ENCODE data around the gene SEMA3E.
"Not testable (repeated sequence)": the region's sequence is repeated elsewhere in the genome, so short reads cannot be mapped to it uniquely, and the experiment has no call there.

SEMA3E gene

DNA sequence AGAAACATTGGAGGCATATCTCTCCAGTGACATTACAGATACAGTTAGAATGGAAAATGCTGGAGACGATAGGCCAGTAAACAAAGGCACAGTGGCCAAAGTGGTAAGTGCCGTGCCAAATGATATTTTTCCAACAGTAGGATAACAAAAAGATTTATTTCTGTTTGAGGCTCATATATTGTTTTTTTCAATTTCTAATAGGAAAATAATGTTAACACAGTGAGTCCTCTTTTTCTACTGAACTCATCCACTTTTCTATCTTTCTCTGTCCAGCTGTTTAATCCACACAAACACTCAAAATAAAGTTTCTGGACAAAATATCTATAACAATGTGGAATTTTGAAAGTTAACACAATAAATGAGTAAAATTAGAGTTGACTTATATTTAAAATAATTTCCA lies 201.3 kb downstream of the SEMA3E start:
- DNase-seq = no peak

DNA sequence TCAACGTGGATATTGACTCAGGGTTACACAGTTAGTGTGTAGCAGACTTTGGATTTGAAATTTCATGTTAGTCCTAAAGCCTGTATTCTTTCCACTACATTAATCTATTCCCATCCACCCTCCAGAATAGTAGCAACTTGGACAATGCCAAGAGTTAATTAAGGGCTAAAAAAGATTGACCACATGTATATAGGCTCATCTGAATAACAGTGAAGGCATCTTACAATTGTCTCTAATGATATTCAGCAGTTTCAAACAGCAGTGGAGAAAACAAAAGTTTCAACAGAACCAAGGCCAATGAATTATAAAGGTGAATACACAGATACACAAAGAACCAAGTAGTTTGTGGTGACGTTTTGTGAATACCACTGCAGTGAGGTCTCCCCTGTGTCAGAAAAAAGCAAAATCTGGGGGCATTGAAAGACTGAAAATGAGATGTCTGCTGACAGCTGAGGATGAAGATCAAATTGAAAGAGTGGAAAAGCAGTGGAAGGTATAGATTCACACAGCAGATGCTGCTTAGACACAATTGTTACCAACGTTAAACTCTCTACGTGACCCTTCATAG lies 202.8 kb downstream of the SEMA3E start:
- DNase-seq = no peak

- no peak for DNase-seq
These were observed 206.0 kb downstream of the SEMA3E start for GRCh38 chr7:83442911-83443310.

GRCh38 chr7:83439026-83439425 lies 209.9 kb downstream of the SEMA3E start:
- DNase-seq = no peak

DNA sequence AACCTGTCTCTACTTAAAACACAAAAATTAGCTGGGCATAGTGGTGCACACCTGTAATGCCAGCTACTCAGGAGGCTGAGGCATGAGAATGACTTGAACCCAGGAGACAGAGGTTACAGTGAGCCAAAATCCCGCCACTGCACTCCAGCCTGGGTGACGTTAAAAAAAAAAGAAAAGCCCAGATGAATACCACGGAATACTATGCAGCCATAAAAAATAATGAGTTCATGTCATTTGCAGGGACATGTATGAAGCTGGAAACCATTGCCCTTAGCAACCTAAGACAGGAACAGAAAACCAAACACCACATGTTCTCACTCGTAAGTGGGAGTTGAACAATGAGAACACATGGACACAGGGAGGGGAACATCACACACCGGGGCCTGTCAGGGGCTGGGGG lies 218.7 kb downstream of the SEMA3E start:
- not testable (repeated sequence) for DNase-seq

DNA sequence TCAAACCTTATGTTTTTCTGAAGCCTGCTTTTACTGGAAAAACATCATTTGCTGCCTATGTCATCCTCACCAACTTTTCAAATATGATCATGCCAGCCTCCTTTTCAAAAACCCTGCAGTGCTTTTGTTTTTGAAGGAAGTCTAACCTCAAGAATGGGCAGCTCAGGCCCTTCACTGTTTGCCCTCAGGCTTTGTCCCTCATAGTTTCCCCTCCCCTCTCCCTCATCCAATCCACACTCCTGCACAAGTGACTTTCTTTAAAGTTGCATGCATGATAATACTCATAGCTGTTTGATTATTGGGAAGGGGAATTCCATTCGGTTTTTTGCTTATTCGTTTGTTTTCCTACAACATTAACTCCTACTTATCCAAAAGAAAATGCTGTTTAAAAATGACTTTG lies 219.4 kb downstream of the SEMA3E start:
- DNase-seq = no peak

DNA sequence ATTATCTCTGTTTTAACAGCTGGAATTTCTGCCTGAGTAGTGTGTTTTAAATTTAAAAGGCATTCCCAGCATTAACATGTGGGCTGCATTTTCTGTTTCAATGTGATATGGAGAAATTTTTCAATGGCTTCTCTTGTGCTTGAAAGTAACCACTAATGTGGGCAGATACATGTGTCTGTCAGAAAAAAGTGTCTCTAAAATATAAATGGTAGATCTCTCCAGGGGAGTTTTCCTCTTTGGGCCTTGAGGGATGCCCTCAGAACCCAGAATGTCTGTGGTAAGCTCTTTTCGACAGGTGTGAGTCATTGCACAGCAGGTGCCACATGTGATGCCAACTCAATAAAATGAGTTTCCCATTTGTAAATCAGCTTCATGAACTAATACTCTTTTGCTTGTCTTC lies 221.1 kb downstream of the SEMA3E start:
- no peak for DNase-seq

- DNase-seq = no peak
These were observed 222.6 kb downstream of the SEMA3E start for GRCh38 chr7:83426325-83426724.

DNA sequence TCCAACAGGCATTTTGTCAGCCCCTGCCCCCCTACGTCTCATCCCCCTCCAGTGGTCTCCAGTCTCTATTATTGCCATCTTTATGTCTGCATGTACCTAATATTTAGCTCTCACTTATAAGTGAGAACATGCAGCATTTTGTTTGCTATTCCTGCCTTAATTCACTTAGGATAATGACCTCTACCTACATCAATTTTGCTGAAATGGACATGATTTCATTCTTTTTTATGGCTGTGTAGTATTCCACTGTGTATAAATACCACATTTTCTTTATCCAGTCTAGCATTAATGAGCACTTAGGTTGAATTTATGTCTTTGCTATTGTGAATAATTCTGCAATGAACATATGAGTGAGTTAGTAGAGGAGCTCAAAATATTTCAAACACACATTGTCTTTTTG lies 229.9 kb downstream of the SEMA3E start:
- no peak for DNase-seq

DNA sequence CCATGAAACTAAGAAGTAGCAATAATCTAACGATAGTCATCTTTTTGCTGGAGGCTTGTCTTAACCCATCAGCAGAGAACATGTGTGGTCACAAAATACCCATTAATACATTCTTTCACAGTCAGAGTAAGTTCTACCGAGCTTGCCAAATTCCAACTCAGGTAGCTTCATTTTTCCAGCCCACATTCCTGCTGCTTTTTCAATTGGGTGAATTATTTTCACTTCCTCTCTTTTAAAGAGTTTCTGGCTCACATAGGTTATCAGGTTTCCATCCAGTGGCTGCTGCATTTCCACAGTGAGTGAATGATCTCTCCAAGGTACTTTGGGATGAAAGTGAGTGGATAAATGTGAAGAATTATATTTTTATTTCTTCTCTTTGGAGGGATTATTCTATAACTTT lies 233.1 kb downstream of the SEMA3E start:
- no peak for DNase-seq

DNA sequence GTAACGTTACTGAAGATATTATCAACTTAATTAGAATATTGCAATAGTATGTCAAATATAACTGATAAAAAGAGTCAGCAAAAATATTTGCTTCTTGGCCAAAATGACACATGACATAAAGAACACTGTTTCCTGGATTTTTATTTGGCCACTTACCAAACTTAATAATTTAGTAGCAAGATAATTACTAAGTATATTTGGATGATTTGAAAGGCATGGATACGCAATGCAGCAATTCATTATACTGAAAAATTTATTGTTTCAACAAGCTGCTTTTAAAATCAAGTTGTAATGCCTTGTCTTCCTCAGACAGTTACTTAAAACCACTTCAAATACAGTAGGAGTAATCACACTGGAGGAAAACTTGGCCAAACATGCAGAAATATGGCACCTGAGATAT lies 234.0 kb downstream of the SEMA3E start:
- DNase-seq = no peak

DNA sequence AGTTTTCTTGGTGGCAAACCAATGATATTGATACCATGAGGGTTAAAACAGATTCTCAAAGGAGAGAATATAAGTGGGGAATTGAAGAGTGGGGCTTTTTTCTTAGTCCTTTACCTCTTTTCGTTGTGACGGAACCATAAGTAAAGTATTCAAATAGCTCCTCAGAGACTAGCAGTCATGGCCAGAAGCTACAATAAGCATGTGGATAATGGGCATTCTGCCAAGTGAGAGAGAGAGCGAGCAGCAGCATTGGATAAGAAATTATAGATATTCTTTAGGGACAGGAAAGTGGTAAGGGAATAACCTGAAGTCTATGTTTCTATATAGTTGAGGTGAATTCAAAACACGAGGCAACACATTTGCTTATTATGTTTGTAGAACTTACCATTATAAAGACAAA lies 235.1 kb downstream of the SEMA3E start:
- no peak for DNase-seq

DNA sequence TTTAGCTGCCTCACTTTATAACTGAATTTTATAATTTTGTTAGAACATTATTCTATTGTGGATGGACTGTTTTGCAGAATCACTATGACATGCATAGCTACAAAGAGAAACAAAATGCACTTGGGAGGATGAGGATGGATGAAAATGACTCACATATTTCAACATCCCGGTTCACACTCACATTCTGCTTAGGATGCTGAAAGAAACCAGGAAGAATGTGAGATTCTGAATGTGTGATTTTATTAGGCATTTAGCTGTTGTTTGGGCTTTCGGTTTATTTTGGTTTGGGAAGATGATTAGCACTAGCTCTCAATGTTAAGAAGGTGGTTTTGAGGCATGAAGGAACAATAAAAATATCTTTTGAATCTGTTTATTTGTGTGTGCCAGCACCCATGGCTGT lies 235.5 kb downstream of the SEMA3E start:
- no peak for DNase-seq

DNA sequence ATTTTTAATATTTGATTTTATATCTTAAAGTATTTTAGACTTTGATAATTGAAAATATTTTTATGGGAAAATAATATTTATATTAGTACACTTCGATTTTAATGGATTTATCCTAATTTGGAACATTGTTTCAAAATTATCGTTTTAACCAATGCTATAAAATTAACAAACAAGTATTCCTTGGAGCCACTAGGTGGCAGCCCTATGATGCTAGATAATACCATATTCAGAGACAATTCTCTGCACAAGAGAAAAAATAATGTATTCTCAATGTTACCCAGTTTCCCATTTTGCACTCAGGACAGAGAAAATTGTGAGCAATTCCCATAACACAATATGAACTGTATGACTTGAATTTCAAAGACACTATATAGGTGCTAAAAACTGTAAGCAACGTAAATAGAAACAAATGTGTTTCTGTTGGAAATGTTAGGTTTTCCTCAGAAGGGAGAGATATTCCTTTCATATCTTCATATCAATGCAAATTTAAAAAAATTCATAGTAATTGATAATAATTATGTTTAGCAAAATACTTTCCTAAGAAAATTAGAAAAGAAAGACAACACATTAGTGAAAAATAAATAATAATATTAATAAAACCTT lies 237.8 kb downstream of the SEMA3E start:
- no peak for DNase-seq

GRCh38 chr7:83394776-83395175 lies 254.2 kb downstream of the SEMA3E start:
- DNase-seq = no peak

DNA sequence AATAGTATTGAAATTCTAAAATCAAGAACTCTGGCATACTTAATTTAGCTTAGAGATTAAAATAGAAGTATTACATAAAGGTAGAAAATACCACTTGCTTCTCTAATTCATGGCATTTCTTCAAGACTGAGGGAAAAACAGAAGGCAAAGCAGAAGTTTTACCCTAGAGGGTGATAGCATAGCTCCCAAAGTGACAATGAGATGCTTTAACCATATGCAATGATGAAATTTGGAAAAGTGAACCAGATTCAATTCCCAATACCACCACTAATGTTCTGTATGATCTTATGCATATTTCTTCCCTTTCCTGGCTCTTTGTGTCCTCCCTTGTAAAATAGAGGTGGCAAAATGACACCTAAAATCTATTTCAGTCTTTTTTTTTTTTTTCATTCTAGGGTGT lies 260.5 kb downstream of the SEMA3E start:
- no peak for DNase-seq

- no peak for DNase-seq
These were observed 282.3 kb downstream of the SEMA3E start for GRCh38 chr7:83366629-83367028.

GRCh38 chr7:83365746-83366145 lies 283.2 kb downstream of the SEMA3E start:
- no peak for DNase-seq

DNA sequence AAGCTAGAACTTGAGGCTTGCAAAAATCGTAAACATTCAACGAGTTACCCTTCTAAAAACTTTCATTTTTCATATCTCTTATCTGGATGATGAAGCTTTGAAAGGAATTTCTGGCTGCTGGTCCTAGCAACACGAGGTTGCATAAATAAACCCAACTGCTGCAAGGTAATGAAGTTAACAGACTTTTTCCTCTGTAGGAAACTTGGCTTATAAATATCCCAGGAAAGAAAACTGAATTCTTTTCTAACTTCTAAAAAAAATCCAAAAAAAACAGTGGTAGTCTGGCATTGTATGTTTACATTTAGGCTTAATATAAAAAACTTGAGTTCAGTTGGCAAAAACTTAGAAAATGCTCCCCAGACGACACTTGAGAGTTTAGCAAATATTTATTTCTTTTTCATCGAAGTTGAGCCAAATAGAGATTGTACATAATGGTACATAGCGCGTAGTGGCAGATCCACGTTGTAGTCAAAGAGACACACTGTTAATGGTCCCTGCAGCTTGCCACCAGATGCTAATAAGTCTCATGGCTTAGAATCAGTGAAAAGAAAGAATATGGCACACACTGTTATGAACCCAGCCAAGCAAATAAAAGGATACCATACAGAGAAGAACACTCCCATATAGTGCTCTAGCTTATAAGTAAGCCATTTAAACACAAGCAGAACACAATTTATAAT lies 285.9 kb downstream of the SEMA3E start:
- DNase-seq = no peak

GRCh38 chr7:83359108-83359507 lies 289.8 kb downstream of the SEMA3E start:
- no peak for DNase-seq

GRCh38 chr7:83355143-83355542 lies 293.8 kb downstream of the SEMA3E start:
- no peak for DNase-seq

- no peak for DNase-seq
These were observed 300.9 kb downstream of the SEMA3E start for GRCh38 chr7:83347945-83348444.

DNA sequence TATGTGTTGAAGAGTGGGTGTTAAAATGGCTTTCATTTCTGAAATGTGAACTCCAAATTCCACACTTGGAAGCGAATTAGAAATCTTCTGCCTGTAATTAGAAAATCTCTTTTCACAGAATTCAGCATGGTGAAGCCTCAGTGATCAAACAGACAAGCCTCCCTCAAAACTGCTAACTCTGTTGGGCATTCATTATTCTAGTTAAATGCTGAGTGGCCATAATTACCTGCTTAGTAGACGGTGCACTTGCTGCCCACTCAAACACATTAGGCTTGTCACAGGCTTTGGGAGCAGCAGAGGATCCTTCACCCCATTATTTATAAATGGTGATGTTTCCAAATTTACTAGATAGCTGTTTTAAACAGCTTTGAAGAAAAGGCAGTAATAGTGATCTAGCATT lies 309.0 kb downstream of the SEMA3E start:
- DNase-seq = no peak

GRCh38 chr7:83338277-83338950 lies 310.5 kb downstream of the SEMA3E start:
- DNase-seq = no peak
